Measurements from ENCODE around the gene DGKB. TPM values are rescaled to one million over a fixed set of nuclear protein-coding genes. Genes with fewer than 3 reads are reported as not detected.
A peak's percentile ranks its signal among the peaks of the same experiment; 100 is the strongest.

DGKB gene
- total and polyA plus RNA-seq, 2 of the 8 experiments (the other 6 are each of a cell fraction or from before 2014, with no cell fraction given): 1.9 to 2.6 TPM

DNA sequence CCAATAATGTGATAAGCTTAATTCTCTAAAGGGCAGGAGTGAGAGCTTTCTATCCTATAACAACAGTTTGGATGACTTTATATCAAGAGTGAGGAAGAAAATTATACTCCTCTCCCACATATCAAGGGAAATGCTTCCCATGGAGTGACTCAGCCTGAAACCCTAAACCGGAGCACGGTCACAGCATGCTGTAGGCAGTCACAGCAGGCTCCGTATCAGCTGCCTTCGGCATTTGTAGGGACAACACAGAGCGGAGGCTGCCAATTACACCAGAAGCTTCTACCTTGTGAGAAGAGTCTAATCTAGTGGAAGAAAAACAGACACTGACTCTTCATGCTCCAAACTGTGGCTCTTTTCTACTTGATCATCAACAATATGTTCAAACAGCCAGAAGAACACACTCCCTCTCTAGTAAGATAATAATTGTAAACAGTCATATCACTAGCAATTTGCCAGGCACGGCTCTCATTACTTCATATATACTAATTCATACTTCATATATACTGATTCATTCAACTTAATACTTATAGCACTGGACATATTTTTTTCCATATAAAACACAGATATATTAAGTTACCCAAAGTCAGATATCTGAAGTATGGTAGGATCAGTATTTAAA, 65.9 kb downstream of the DGKB start (continued):
- TF ChIP-seq, protein P1, sequence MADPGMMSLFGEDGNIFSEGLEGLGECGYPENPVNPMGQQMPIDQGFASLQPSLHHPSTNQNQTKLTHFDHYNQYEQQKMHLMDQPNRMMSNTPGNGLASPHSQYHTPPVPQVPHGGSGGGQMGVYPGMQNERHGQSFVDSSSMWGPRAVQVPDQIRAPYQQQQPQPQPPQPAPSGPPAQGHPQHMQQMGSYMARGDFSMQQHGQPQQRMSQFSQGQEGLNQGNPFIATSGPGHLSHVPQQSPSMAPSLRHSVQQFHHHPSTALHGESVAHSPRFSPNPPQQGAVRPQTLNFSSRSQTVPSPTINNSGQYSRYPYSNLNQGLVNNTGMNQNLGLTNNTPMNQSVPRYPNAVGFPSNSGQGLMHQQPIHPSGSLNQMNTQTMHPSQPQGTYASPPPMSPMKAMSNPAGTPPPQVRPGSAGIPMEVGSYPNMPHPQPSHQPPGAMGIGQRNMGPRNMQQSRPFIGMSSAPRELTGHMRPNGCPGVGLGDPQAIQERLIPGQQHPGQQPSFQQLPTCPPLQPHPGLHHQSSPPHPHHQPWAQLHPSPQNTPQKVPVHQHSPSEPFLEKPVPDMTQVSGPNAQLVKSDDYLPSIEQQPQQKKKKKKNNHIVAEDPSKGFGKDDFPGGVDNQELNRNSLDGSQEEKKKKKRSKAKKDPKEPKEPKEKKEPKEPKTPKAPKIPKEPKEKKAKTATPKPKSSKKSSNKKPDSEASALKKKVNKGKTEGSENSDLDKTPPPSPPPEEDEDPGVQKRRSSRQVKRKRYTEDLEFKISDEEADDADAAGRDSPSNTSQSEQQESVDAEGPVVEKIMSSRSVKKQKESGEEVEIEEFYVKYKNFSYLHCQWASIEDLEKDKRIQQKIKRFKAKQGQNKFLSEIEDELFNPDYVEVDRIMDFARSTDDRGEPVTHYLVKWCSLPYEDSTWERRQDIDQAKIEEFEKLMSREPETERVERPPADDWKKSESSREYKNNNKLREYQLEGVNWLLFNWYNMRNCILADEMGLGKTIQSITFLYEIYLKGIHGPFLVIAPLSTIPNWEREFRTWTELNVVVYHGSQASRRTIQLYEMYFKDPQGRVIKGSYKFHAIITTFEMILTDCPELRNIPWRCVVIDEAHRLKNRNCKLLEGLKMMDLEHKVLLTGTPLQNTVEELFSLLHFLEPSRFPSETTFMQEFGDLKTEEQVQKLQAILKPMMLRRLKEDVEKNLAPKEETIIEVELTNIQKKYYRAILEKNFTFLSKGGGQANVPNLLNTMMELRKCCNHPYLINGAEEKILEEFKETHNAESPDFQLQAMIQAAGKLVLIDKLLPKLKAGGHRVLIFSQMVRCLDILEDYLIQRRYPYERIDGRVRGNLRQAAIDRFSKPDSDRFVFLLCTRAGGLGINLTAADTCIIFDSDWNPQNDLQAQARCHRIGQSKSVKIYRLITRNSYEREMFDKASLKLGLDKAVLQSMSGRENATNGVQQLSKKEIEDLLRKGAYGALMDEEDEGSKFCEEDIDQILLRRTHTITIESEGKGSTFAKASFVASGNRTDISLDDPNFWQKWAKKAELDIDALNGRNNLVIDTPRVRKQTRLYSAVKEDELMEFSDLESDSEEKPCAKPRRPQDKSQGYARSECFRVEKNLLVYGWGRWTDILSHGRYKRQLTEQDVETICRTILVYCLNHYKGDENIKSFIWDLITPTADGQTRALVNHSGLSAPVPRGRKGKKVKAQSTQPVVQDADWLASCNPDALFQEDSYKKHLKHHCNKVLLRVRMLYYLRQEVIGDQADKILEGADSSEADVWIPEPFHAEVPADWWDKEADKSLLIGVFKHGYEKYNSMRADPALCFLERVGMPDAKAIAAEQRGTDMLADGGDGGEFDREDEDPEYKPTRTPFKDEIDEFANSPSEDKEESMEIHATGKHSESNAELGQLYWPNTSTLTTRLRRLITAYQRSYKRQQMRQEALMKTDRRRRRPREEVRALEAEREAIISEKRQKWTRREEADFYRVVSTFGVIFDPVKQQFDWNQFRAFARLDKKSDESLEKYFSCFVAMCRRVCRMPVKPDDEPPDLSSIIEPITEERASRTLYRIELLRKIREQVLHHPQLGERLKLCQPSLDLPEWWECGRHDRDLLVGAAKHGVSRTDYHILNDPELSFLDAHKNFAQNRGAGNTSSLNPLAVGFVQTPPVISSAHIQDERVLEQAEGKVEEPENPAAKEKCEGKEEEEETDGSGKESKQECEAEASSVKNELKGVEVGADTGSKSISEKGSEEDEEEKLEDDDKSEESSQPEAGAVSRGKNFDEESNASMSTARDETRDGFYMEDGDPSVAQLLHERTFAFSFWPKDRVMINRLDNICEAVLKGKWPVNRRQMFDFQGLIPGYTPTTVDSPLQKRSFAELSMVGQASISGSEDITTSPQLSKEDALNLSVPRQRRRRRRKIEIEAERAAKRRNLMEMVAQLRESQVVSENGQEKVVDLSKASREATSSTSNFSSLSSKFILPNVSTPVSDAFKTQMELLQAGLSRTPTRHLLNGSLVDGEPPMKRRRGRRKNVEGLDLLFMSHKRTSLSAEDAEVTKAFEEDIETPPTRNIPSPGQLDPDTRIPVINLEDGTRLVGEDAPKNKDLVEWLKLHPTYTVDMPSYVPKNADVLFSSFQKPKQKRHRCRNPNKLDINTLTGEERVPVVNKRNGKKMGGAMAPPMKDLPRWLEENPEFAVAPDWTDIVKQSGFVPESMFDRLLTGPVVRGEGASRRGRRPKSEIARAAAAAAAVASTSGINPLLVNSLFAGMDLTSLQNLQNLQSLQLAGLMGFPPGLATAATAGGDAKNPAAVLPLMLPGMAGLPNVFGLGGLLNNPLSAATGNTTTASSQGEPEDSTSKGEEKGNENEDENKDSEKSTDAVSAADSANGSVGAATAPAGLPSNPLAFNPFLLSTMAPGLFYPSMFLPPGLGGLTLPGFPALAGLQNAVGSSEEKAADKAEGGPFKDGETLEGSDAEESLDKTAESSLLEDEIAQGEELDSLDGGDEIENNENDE (IDR thresholded peaks at IDR 0.05; ENCODE audit: insufficient replicate concordance, low read length): no peak
- TF ChIP-seq, protein P2, sequence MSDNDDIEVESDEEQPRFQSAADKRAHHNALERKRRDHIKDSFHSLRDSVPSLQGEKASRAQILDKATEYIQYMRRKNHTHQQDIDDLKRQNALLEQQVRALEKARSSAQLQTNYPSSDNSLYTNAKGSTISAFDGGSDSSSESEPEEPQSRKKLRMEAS (IDR thresholded peaks at IDR 0.05): peak; percentile 49
- TF ChIP-seq SIRT6 (IDR thresholded peaks at IDR 0.05; ENCODE audit: low read length): no peak
- TF ChIP-seq YY1 (IDR thresholded peaks at IDR 0.05; ENCODE audit: low read depth, low read length): no peak
- no peak for TF ChIP-seq PHF8 (conservative IDR thresholded peaks at IDR 0.05; ENCODE audit: low read depth, low read length)
- peak; percentile 65; the same call in 1 of the 2 replicates for TF ChIP-seq BACH1 (IDR thresholded peaks at IDR 0.05; ENCODE audit: low read length)
- no peak for TF ChIP-seq NRF1 (IDR thresholded peaks at IDR 0.05; ENCODE audit: low read depth, low read length)
- peak; percentile 85 for TF ChIP-seq JUND (IDR thresholded peaks at IDR 0.05; ENCODE audit: low read length)
- no peak for TF ChIP-seq HDAC2 (IDR thresholded peaks at IDR 0.05; ENCODE audit: borderline replicate concordance in 1 of 2, low read depth in 2 of 2, low read length in 2 of 2)
- TF ChIP-seq MAFK (IDR thresholded peaks at IDR 0.05; ENCODE audit: low read depth, low read length): peak; percentile 40; the same call in 1 of the 2 replicates
- TF ChIP-seq TCF12 (IDR thresholded peaks at IDR 0.05; ENCODE audit: low read depth, low read length): 0 out of 2 replicates have a peak, but pooled peaks have one; percentile 48

All from H1 (cell line).